ENCODE data around the gene HHAT.

The HHAT gene

GRCh38 chr1:210360852-210361477, 32.3 kb downstream of the HHAT start:
- H3K4me3 Mint-ChIP-seq: no peak overlapping the region
- no peaks in the 10 kb centered on the region for H3K9me3 Mint-ChIP-seq
- H3K36me3 Mint-ChIP-seq (ENCODE audit: low read depth): no peaks in the 10 kb centered on the region
- H3K27ac Mint-ChIP-seq: no peak overlapping the region
- no peaks in the 10 kb centered on the region for H3K27me3 Mint-ChIP-seq
- H3K4me1 Mint-ChIP-seq (ENCODE audit: low read depth): no peaks in the 10 kb centered on the region

GRCh38 chr1:210361665-210362064, 33.0 kb downstream of the HHAT start:
- Mint-ChIP-seq H3K36me3 (ENCODE audit: low read depth) (no peaks in the 10 kb centered on the region), H3K27ac (no peak overlapping the region), H3K9me3 (no peaks in the 10 kb centered on the region), H3K4me1 (ENCODE audit: low read depth) (no peaks in the 10 kb centered on the region), H3K4me3 (no peak overlapping the region), H3K27me3 (no peaks in the 10 kb centered on the region)

DNA sequence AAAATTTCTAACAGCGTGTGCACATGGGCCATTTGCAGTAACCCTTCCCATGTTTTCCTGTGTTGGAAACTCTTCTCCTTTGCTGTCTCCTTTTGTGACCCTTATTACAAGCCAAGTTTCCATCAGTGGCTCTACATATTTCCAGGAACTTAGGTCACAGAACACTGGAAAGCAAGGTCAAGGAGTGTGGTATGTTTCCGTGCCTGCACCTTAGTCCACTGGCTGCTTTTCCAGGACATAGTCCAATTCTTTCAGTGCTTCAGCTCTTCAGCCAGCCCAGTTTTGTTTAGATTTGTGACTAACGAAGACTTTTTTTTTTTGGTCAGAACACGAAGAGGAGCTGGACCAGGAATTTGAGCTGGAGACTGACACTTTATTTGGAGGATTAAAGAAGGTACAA, 33.8 kb downstream of the HHAT start:
- no peaks in the 10 kb centered on the region for H3K4me1 Mint-ChIP-seq (ENCODE audit: low read depth)
- H3K27me3 Mint-ChIP-seq: no peaks in the 10 kb centered on the region
- no peak overlapping the region for H3K27ac Mint-ChIP-seq
- H3K36me3 Mint-ChIP-seq (ENCODE audit: low read depth): no peaks in the 10 kb centered on the region
- H3K9me3 Mint-ChIP-seq: no peaks in the 10 kb centered on the region
- no peak overlapping the region for H3K4me3 Mint-ChIP-seq

GRCh38 chr1:210363119-210363518, 34.4 kb downstream of the HHAT start:
- Mint-ChIP-seq H3K9me3 (no peaks in the 10 kb centered on the region), H3K27me3 (no peaks in the 10 kb centered on the region), H3K27ac (no peak overlapping the region), H3K4me1 (ENCODE audit: low read depth) (no peaks in the 10 kb centered on the region), H3K36me3 (ENCODE audit: low read depth) (no peaks in the 10 kb centered on the region), H3K4me3 (no peak overlapping the region)

GRCh38 chr1:210364479-210364878, 35.8 kb downstream of the HHAT start:
- no peak overlapping the region for H3K4me3 Mint-ChIP-seq
- no peaks in the 10 kb centered on the region for H3K4me1 Mint-ChIP-seq (ENCODE audit: low read depth)
- H3K27ac Mint-ChIP-seq: no peak overlapping the region
- H3K9me3 Mint-ChIP-seq: no peaks in the 10 kb centered on the region
- no peaks in the 10 kb centered on the region for H3K36me3 Mint-ChIP-seq (ENCODE audit: low read depth)
- no peaks in the 10 kb centered on the region for H3K27me3 Mint-ChIP-seq

DNA sequence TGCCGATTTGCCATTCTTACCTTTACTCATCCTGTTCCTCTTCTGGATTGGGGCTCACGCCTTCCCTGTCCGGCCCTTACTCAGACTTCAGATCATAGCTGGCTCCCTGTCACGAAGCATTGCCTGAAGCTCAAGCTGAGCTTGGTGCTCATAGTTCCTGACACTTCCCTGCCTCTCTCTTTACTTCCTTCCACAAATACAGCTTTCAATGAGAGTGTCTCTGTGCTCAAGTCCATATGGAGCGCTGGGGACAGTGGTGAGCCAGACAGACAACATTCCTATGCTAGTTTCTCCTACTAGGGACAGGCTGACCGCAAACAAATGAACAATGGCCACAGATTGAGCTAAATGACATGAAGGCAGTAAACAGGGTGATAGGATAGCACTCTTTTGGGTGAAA, 38.1 kb downstream of the HHAT start:
- Mint-ChIP-seq H3K36me3 (ENCODE audit: low read depth) (no peaks in the 10 kb centered on the region), H3K9me3 (no peaks in the 10 kb centered on the region), H3K4me1 (ENCODE audit: low read depth) (no peaks in the 10 kb centered on the region), H3K4me3 (no peak overlapping the region), H3K27me3 (no peaks in the 10 kb centered on the region), H3K27ac (no peak overlapping the region)

GRCh38 chr1:210367566-210367965, 38.9 kb downstream of the HHAT start:
- no peaks in the 10 kb centered on the region for H3K4me1 Mint-ChIP-seq (ENCODE audit: low read depth)
- H3K27me3 Mint-ChIP-seq: no peaks in the 10 kb centered on the region
- H3K36me3 Mint-ChIP-seq (ENCODE audit: low read depth): no peaks in the 10 kb centered on the region
- no peak overlapping the region for H3K27ac Mint-ChIP-seq
- H3K9me3 Mint-ChIP-seq: no peaks in the 10 kb centered on the region
- H3K4me3 Mint-ChIP-seq: no peak overlapping the region

- Mint-ChIP-seq H3K9me3 (no peaks in the 10 kb centered on the region), H3K27me3 (no peaks in the 10 kb centered on the region), H3K4me3 (no peak overlapping the region), H3K27ac (no peak overlapping the region), H3K4me1 (ENCODE audit: low read depth) (peaks cover 15% of the 10 kb centered on the region), H3K36me3 (ENCODE audit: low read depth) (no peaks in the 10 kb centered on the region)
Observed at GRCh38 chr1:210369425-210369824, 40.7 kb downstream of the HHAT start.

DNA sequence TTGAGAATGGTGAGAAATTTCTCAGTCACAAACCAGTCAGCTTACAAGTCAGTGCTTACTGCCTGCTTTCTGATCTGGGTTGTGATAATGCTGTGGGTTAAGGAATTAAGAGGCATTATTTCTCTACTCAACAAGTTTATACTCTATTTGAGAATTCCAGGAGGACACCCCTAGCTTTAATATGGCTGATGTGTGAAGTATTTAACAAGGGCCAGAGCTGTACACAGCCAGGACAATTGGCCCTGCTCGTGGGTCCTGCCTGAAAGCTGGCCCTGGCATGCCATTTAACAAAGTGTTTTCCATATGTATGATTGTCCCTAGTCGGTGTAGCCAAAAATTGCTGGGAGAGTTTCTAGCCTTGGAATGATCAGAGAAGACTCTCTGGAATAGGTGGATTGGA, 43.2 kb downstream of the HHAT start:
- H3K4me1 Mint-ChIP-seq (ENCODE audit: low read depth): peaks cover 29% of the 10 kb centered on the region
- H3K36me3 Mint-ChIP-seq (ENCODE audit: low read depth): no peaks in the 10 kb centered on the region
- no peak overlapping the region for H3K27ac Mint-ChIP-seq
- H3K27me3 Mint-ChIP-seq: no peaks in the 10 kb centered on the region
- no peaks in the 10 kb centered on the region for H3K9me3 Mint-ChIP-seq
- H3K4me3 Mint-ChIP-seq: no peak overlapping the region

DNA sequence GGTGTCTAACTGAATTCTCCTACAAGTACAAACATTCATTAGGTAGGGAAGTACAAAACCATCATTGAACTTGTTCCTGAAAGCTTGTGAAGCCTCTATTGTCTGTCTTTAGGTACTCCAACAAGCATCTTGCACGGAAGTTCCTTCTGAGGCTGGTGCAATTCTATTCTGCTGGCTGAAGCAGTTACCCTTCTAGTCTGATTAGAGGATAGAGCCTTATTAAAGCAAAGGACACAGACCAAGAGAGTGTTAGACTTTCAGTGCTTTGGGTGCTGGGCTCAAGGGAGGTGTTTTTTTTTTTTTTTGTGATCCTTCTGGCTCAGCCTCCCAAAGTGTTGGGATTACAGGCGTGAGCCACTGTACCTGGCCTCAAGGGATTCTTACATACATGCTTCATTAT, 43.8 kb downstream of the HHAT start:
- Mint-ChIP-seq H3K36me3 (ENCODE audit: low read depth) (no peaks in the 10 kb centered on the region), H3K27ac (no peak overlapping the region), H3K9me3 (no peaks in the 10 kb centered on the region), H3K4me1 (ENCODE audit: low read depth) (peaks cover 34% of the 10 kb centered on the region), H3K4me3 (no peak overlapping the region), H3K27me3 (no peaks in the 10 kb centered on the region)

DNA sequence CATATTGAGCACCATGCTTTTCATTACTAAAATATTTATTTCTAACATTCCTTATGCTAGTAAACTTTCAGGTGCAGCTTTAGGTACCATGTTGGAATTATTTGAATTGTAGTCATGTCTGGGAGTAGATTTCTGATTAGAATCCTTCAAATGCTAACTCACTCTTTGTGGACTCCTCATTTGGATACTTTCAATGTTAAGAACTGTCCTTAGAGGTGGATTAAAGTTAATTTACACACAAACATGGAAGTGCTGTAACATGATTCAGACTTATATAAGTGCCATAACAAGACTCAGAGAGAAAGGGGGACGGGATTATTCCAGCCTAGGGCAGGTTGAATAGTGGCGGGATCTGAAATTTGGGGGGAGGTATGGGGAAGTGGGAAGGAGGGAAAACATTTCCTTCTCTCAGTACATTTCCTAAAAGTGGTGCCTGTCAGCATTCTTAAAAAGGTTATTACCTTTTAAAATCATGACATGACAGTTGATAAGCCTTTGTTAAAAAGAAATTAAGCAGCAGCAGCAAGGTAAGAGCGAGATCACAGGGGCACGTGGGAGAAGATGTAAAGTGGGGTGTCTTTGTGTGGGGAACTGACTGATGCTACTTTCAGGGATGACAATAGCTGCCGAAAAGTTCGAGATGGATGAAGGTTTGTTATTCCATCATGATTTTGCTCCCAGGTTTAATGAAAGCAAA, 44.4 kb downstream of the HHAT start:
- H3K27ac Mint-ChIP-seq: peak overlapping the region; percentile 91
- peaks cover 34% of the 10 kb centered on the region for H3K4me1 Mint-ChIP-seq (ENCODE audit: low read depth)
- no peaks in the 10 kb centered on the region for H3K27me3 Mint-ChIP-seq
- no peaks in the 10 kb centered on the region for H3K36me3 Mint-ChIP-seq (ENCODE audit: low read depth)
- no peak overlapping the region for H3K4me3 Mint-ChIP-seq
- H3K9me3 Mint-ChIP-seq: no peaks in the 10 kb centered on the region

DNA sequence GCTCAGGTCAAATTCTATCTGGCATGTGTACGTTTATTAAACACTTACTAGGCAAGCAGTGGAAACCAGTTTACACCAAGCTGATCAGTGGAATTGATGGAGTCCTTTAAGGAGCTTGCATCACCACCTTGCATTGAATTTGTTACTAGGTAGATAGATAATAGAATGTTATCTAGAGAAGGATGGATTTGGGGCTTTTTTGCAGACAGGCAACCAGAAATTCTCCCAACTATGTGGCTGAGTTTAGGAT, 44.9 kb downstream of the HHAT start:
- H3K4me1 Mint-ChIP-seq (ENCODE audit: low read depth): peaks cover 34% of the 10 kb centered on the region
- H3K4me3 Mint-ChIP-seq: no peak overlapping the region
- H3K27me3 Mint-ChIP-seq: no peaks in the 10 kb centered on the region
- H3K36me3 Mint-ChIP-seq (ENCODE audit: low read depth): no peaks in the 10 kb centered on the region
- H3K27ac Mint-ChIP-seq: peak overlapping the region; percentile 91
- H3K9me3 Mint-ChIP-seq: no peaks in the 10 kb centered on the region

DNA sequence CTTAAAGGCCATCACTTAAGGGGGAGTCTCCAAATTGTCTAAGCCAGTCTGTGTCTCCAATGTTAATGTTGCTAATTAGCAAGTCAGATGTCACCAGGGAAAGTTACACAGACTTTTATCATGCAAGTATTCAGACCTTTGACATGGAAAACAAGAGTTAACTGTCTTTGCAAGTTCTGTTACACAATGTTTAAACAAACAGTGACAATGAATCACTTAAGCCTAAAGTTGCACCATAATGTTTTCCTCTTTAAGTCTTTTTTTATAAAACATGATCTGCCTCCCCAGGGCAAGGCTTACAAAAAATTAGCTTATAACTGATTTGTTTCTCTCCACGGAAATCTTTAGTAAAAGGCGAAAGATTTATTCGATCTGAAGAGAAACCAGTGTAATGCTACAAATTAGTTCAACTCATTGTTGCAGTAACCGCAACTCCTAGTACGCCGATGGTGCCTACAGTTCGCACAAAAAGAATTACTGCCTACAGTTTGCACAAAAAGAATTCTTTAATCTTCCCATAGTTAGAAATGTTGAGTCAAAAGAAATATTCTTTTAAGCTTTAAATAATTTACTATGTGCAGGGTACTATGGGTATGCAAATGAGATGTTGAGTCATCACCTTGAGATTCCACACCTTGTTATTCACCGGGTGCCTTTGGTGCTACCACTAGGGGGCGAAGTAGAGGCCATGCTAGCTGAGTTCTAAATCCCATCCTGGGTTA, 45.3 kb downstream of the HHAT start:
- Mint-ChIP-seq H3K27me3 (no peaks in the 10 kb centered on the region), H3K27ac (peak overlapping the region; percentile 91), H3K4me1 (ENCODE audit: low read depth) (peaks cover 34% of the 10 kb centered on the region), H3K9me3 (no peaks in the 10 kb centered on the region), H3K4me3 (peak overlapping the region; percentile 24), H3K36me3 (ENCODE audit: low read depth) (no peaks in the 10 kb centered on the region)

- Mint-ChIP-seq H3K36me3 (ENCODE audit: low read depth) (no peaks in the 10 kb centered on the region), H3K4me1 (ENCODE audit: low read depth) (peaks cover 34% of the 10 kb centered on the region), H3K4me3 (peak overlapping the region; percentile 24), H3K27me3 (no peaks in the 10 kb centered on the region), H3K9me3 (no peaks in the 10 kb centered on the region), H3K27ac (peak overlapping the region; percentile 91)
Observed at GRCh38 chr1:210374600-210374953, 45.9 kb downstream of the HHAT start.

DNA sequence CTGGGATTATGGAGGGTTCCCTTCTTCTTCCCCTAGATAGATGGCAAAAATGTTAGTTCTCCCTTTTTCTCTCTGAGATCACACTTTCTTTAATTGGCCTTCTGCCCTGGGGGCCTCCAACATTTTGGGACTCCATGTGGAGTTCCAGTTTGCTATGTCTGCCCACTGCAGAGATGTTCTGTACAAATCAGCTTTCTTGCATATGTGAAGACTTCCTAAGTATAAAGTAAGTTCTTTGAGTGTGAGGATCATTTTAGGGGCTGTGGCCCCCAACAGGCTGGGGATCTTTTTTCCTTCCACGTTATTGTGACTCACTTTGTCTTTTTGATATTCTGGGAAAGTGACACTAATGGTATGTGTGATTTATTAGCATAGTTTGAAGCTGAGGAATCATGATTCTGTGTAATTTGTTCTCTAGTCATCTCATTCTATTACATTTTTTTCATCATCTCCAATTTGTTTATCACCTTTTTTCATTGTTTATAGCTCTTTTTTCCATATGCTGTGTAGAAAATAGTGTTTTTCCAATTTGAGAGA, 48.2 kb downstream of the HHAT start:
- no peaks in the 10 kb centered on the region for H3K9me3 Mint-ChIP-seq
- no peaks in the 10 kb centered on the region for H3K36me3 Mint-ChIP-seq (ENCODE audit: low read depth)
- no peak overlapping the region for H3K4me3 Mint-ChIP-seq
- no peaks in the 10 kb centered on the region for H3K27me3 Mint-ChIP-seq
- H3K27ac Mint-ChIP-seq: no peak overlapping the region
- H3K4me1 Mint-ChIP-seq (ENCODE audit: low read depth): peaks cover 34% of the 10 kb centered on the region
